T-cell (primary cell): ENCODE data around the gene ZBTB25. TPM values are rescaled to one million over a fixed set of nuclear protein-coding genes. Genes with fewer than 3 reads are reported as not detected.

Experiments used
- ATAC-seq, 4 experiments: fragments of 200-7000 bp in 3 of 4; fragments of 150-1000 bp in 1 of 4; cut with Tn5 transposase; replicated peaks in 1 of 4; 1 replicate in 3 of 4; 2 replicates in 1 of 4; pipeline ENCODE4 v1.10.0; 2021; ENCODE audit warnings: moderate library complexity in 3 of 4, mild to moderate bottlenecking in 2 of 4, moderate number of reproducible peaks in 1 of 4
- CTCF ChIA-PET, 2 donors: fragments of 300-600 bp; sonication (Branson Sonifier 250); formaldehyde crosslinking; loops; one replicate each; lab custom pipeline; 2022; ENCODE audit warnings: antibody characterized with exemption in 2 of 2; lab: Charles Lee
- POLR2A ChIA-PET, 2 donors: fragments of 300-600 bp; sonication (Branson Sonifier 250); formaldehyde crosslinking; loops; one replicate each; lab custom pipeline; 2022; ENCODE audit warnings: antibody characterized with exemption in 2 of 2; lab: Charles Lee
- DNase-seq, 35 experiments: peaks; one replicate each; pipeline versions ENCODE4 v3.0.0 to v3.0.0-alpha.2; 2013 to 2023
- H3K27ac ChIP-seq: one replicate; pipeline ENCODE4 v1.5.1; 2013; ENCODE audit warnings: low read length
- H3K27me3 ChIP-seq, 2 experiments: replicated peaks in 1 of 2; 1 replicate in 1 of 2; 2 replicates in 1 of 2; pipeline versions ENCODE4 v1.6.1 to v1.7.0; 2013; ENCODE audit warnings: low read length in 1 of 2, mixed read lengths in 1 of 2; ENCODE audit not compliant: control insufficient read depth in 2 of 2, insufficient read depth in 2 of 2; ENCODE audit errors: extremely low read depth in 1 of 2
- H3K36me3 ChIP-seq, 2 donors: 1 replicate in 1 of 2; 2 replicates in 1 of 2; pipeline versions ENCODE4 v1.6.1 to v1.7.0; 2013; ENCODE audit warnings: low read length in 1 of 2; ENCODE audit not compliant: control insufficient read depth in 2 of 2, insufficient read depth in 1 of 2; ENCODE audit errors: extremely low read depth in 1 of 2
- H3K4me1 ChIP-seq, 2 experiments: 1 replicate in 1 of 2; 2 replicates in 1 of 2; pipeline versions ENCODE4 v1.6.1 to v1.7.0; 2013; ENCODE audit warnings: low read length in 2 of 2, mixed read lengths in 1 of 2; ENCODE audit not compliant: insufficient read depth in 2 of 2, control insufficient read depth in 1 of 2; ENCODE audit errors: extremely low read depth in 1 of 2
- H3K4me3 ChIP-seq, 2 donors: 1 replicate in 1 of 2; 2 replicates in 1 of 2; pipeline versions ENCODE4 v1.5.1 to v1.7.0; 2013; ENCODE audit warnings: mild to moderate bottlenecking in 2 of 2, low read length in 1 of 2, moderate library complexity in 1 of 2; ENCODE audit not compliant: control insufficient read depth in 1 of 2; ENCODE audit errors: extremely low read depth in 1 of 2
- H3K9me3 ChIP-seq: 2 replicates; pipeline ENCODE4 v1.7.0; 2013
- H3K27ac Mint-ChIP-seq, 2 donors: one replicate each; pipeline ENCODE4 v1.8.0; 2020 to 2021; ENCODE audit warnings: mild to moderate bottlenecking in 2 of 2, mixed read lengths in 2 of 2
- H3K27me3 Mint-ChIP-seq, 2 donors: one replicate each; pipeline ENCODE4 v1.8.0; 2021 to 2022; ENCODE audit warnings: mixed read lengths in 2 of 2
- H3K36me3 Mint-ChIP-seq: one replicate; pipeline ENCODE4 v1.8.0; 2021; ENCODE audit warnings: mixed read lengths
- H3K4me1 Mint-ChIP-seq, 3 donors: one replicate each; pipeline ENCODE4 v1.8.0; 2020 to 2022; ENCODE audit warnings: mixed read lengths in 3 of 3, mild to moderate bottlenecking in 1 of 3
- H3K4me3 Mint-ChIP-seq, 3 donors: one replicate each; pipeline ENCODE4 v1.8.0; 2020 to 2022; ENCODE audit warnings: mild to moderate bottlenecking in 3 of 3, mixed read lengths in 3 of 3, moderate library complexity in 3 of 3
- H3K9me3 Mint-ChIP-seq, 3 donors: one replicate each; pipeline ENCODE4 v1.8.0; 2020 to 2022; ENCODE audit warnings: mixed read lengths in 3 of 3
- WGBS: methylation state at CpG from one replicate; pipeline ENCODE4 v1.1.5; 2013; ENCODE audit warnings: missing lambda C conversion rate; ENCODE audit not compliant: insufficient coverage; 5-methylcytosine and 5-hydroxymethylcytosine counted together
- total RNA-seq, 35 experiments: library from RNA in 6 of 35; stranded (reverse) in 6 of 35; fragments of 120-200 nt in 1 of 35; gene quantifications; one replicate each; pipeline versions ENCODE4 v1.2.1 to v1.2.4 and lab custom pipeline; 2013 to 2026

ZBTB25 gene
- total RNA-seq, 5 donors from 2014 or later (not counting 1 experiment from before 2014, with no cell fraction given): 48.0 to 71.9 (median 51.2) TPM

- ChIA-PET CTCF (interaction anchor here in 1 of 2 donors (0.6 to 1.8 kb wide), 4 partner anchors 46 to 263 kb away, joined by 3 to 5 read pairs (median 3); partner anchors contain the start of gene MTHFD1), POLR2A (interaction anchor here in 1 of 2 donors (0.7 kb wide), 1 partner anchor 13 kb away, joined by 4 read pairs; no protein-coding TSS in a partner anchor)
- ATAC-seq: no peak
- H3K27me3 Mint-ChIP-seq: no peaks in the 10 kb centered on the region
- no peak for DNase-seq
- Histone ChIP-seq H3K36me3 (peaks cover 7 to 14% of the 10 kb centered on the region in 2 donors), H3K4me3 (no peak overlapping the region), H3K27me3 (no peaks in the 10 kb centered on the region), H3K27ac (no peak overlapping the region), H3K9me3 (no peaks in the 10 kb centered on the region), H3K4me1 (peaks cover 0 to 2% of the 10 kb centered on the region in 2 experiments)
- peaks cover 10% of the 10 kb centered on the region for H3K36me3 Mint-ChIP-seq
- WGBS: 50% methylated on average over 1 of the region's 8 CpGs
- H3K27ac Mint-ChIP-seq: no peak overlapping the region
- no peak overlapping the region for H3K4me3 Mint-ChIP-seq
- H3K9me3 Mint-ChIP-seq: no peaks in the 10 kb centered on the region
- H3K4me1 Mint-ChIP-seq: peaks cover 9 to 22% (median 22%) of the 10 kb centered on the region in 3 donors
Measured at GRCh38 chr14:64475585-64476273, 27.9 kb downstream of the ZBTB25 start.

- WGBS: no CpG with 5 or more reads among the region's 4 CpGs
- ATAC-seq (no peak), DNase-seq (no peak)
- no peak overlapping the region for H3K4me3 ChIP-seq
- peaks cover 7 to 12% of the 10 kb centered on the region in 2 donors for H3K36me3 ChIP-seq
- H3K27ac ChIP-seq: no peak overlapping the region
- H3K36me3 Mint-ChIP-seq: peaks cover 10% of the 10 kb centered on the region
- no peaks in the 10 kb centered on the region for H3K9me3 ChIP-seq
- H3K9me3 Mint-ChIP-seq: no peaks in the 10 kb centered on the region
- H3K4me1 Mint-ChIP-seq: peaks cover 9 to 22% (median 22%) of the 10 kb centered on the region in 3 donors
- H3K27ac Mint-ChIP-seq: no peak overlapping the region
- ChIA-PET CTCF (interaction anchor here (0.6 to 1.8 kb wide), 4 partner anchors 11 to 131 kb away, joined by 3 to 4 read pairs (median 4); no protein-coding TSS in a partner anchor), POLR2A (interaction anchor here (0.6 to 0.7 kb wide), 2 partner anchors 12 to 369 kb away, joined by 3 to 4 read pairs; no protein-coding TSS in a partner anchor)
- no peaks in the 10 kb centered on the region for H3K27me3 ChIP-seq
- H3K4me3 Mint-ChIP-seq: no peak overlapping the region
- H3K27me3 Mint-ChIP-seq: no peaks in the 10 kb centered on the region
- peaks cover 0 to 2% of the 10 kb centered on the region in 2 experiments for H3K4me1 ChIP-seq
Measured at GRCh38 chr14:64474698-64475097, 28.9 kb downstream of the ZBTB25 start.

GRCh38 chr14:64474041-64474440, 29.6 kb downstream of the ZBTB25 start:
- Histone ChIP-seq H3K4me1 (peaks cover 0 to under 1% of the 10 kb centered on the region in 2 experiments), H3K36me3 (peaks cover 3 to 6% of the 10 kb centered on the region in 2 donors), H3K4me3 (no peak overlapping the region), H3K27me3 (no peaks in the 10 kb centered on the region), H3K9me3 (no peaks in the 10 kb centered on the region), H3K27ac (no peak overlapping the region)
- Mint-ChIP-seq H3K27ac (no peak overlapping the region), H3K4me1 (peaks cover 7 to 26% (median 25%) of the 10 kb centered on the region in 3 donors), H3K27me3 (no peaks in the 10 kb centered on the region), H3K36me3 (peaks cover 10% of the 10 kb centered on the region), H3K4me3 (no peak overlapping the region), H3K9me3 (no peaks in the 10 kb centered on the region)
- no peak for ATAC-seq
- 40% methylated on average over 1 of the region's 2 CpGs for WGBS
- DNase-seq: no peak
- POLR2A ChIA-PET: interaction anchor here in 1 of 2 donors (0.7 kb wide), 1 partner anchor 26 kb away, joined by 3 read pairs; no protein-coding TSS in a partner anchor
- CTCF ChIA-PET: interaction anchor here (0.6 to 1.9 kb wide), 4 partner anchors 10 to 44 kb away, joined by 3 to 4 read pairs (median 4); no protein-coding TSS in a partner anchor

GRCh38 chr14:64468451-64468850, 35.2 kb downstream of the ZBTB25 start:
- Histone ChIP-seq H3K36me3 (no peaks in the 10 kb centered on the region), H3K4me3 (no peak overlapping the region), H3K27ac (no peak overlapping the region), H3K4me1 (peaks cover 3 to 17% of the 10 kb centered on the region in 2 experiments), H3K9me3 (no peaks in the 10 kb centered on the region), H3K27me3 (no peaks in the 10 kb centered on the region)
- no peak for ATAC-seq
- 49% methylated on average over 3 of the region's 3 CpGs for WGBS
- Mint-ChIP-seq H3K36me3 (no peaks in the 10 kb centered on the region), H3K27ac (peak overlapping the region in 1 of 2 donors; percentile 13), H3K4me1 (peaks cover 31 to 49% (median 47%) of the 10 kb centered on the region in 3 donors), H3K4me3 (no peak overlapping the region), H3K27me3 (no peaks in the 10 kb centered on the region), H3K9me3 (no peaks in the 10 kb centered on the region)
- ChIA-PET CTCF (interaction anchor here (0.5 to 1.6 kb wide), 3 partner anchors 17 to 47 kb away, joined by 3 read pairs; no protein-coding TSS in a partner anchor), POLR2A (no interaction called here)
- no peak for DNase-seq

GRCh38 chr14:64467566-64467965, 36.1 kb downstream of the ZBTB25 start:
- H3K9me3 Mint-ChIP-seq: no peaks in the 10 kb centered on the region
- Histone ChIP-seq H3K27ac (no peak overlapping the region), H3K36me3 (no peaks in the 10 kb centered on the region), H3K4me3 (no peak overlapping the region), H3K4me1 (peaks cover 3 to 17% of the 10 kb centered on the region in 2 experiments), H3K27me3 (no peaks in the 10 kb centered on the region), H3K9me3 (no peaks in the 10 kb centered on the region)
- CTCF ChIA-PET: interaction anchor here (1.4 to 1.6 kb wide), 3 partner anchors 18 to 38 kb away, joined by 3 to 6 read pairs (median 4); no protein-coding TSS in a partner anchor
- peaks cover 31 to 49% (median 46%) of the 10 kb centered on the region in 3 donors for H3K4me1 Mint-ChIP-seq
- no peak overlapping the region for H3K4me3 Mint-ChIP-seq
- H3K36me3 Mint-ChIP-seq: no peaks in the 10 kb centered on the region
- H3K27me3 Mint-ChIP-seq: no peaks in the 10 kb centered on the region
- POLR2A ChIA-PET: no interaction called here
- no peak for ATAC-seq
- DNase-seq: no peak
- H3K27ac Mint-ChIP-seq: peak overlapping the region in 1 of 2 donors; percentile 4

- ATAC-seq (no peak), DNase-seq (no peak)
- ChIA-PET POLR2A (interaction anchor here in 1 of 2 donors (0.6 kb wide), 1 partner anchor 95 kb away, joined by 3 read pairs; no protein-coding TSS in a partner anchor), CTCF (interaction anchor here (1.4 to 1.6 kb wide), 3 partner anchors 18 to 37 kb away, joined by 3 to 6 read pairs (median 4); no protein-coding TSS in a partner anchor)
- Histone ChIP-seq H3K4me1 (peaks cover 3 to 17% of the 10 kb centered on the region in 2 experiments), H3K4me3 (no peak overlapping the region), H3K9me3 (no peaks in the 10 kb centered on the region), H3K27ac (no peak overlapping the region), H3K27me3 (no peaks in the 10 kb centered on the region), H3K36me3 (no peaks in the 10 kb centered on the region)
- H3K4me3 Mint-ChIP-seq: no peak overlapping the region
- H3K27me3 Mint-ChIP-seq: no peaks in the 10 kb centered on the region
- H3K9me3 Mint-ChIP-seq: no peaks in the 10 kb centered on the region
- H3K4me1 Mint-ChIP-seq: peaks cover 31 to 49% (median 46%) of the 10 kb centered on the region in 3 donors
- H3K36me3 Mint-ChIP-seq: no peaks in the 10 kb centered on the region
- no CpG with 5 or more reads among the region's 3 CpGs for WGBS
- no peak overlapping the region for H3K27ac Mint-ChIP-seq
Measured at GRCh38 chr14:64467101-64467500, 36.5 kb downstream of the ZBTB25 start.
